Stromal cell of bone marrow (primary cell): Measurements from ENCODE around the gene PYGB.

Experiments used
- DNase-seq: peaks from one replicate; pipeline ENCODE4 v3.0.0-alpha.2; 2012; ENCODE audit warnings: low read depth

The PYGB gene

GRCh38 chr20:25338112-25339023 lies 90.5 kb downstream of the PYGB start:
- no peak for DNase-seq

- no peak for DNase-seq
Observed at GRCh38 chr20:25339608-25340007, 91.7 kb downstream of the PYGB start.

- DNase-seq, result no peak
Observed at GRCh38 chr20:25340380-25340779, 92.5 kb downstream of the PYGB start.

- no peak for DNase-seq
Observed at GRCh38 chr20:25341716-25342680, 94.1 kb downstream of the PYGB start.

GRCh38 chr20:25344634-25345033 lies 96.7 kb downstream of the PYGB start:
- DNase-seq, result no peak

- no peak for DNase-seq
Observed at GRCh38 chr20:25345721-25346120, 97.8 kb downstream of the PYGB start.

GRCh38 chr20:25346349-25346748 lies 98.5 kb downstream of the PYGB start:
- no peak for DNase-seq
